Measurements from ENCODE around the gene CUL5.

CUL5 gene

GRCh38 chr11:108012139-108012725, 3.5 kb downstream of the CUL5 start:
- Histone ChIP-seq H3K9me2 (replicated peaks; ENCODE audit: control insufficient read depth, low read length) (no peaks in the 10 kb centered on the region), H3K4me3 (ENCODE audit: low read length) (no peak overlapping the region), H3F3A (ENCODE audit: control insufficient read depth, insufficient read depth) (no peaks in the 10 kb centered on the region), H3K9me3 (ENCODE audit: control insufficient read depth, insufficient read depth, low read length) (no peaks in the 10 kb centered on the region), H3K4me2 (ENCODE audit: low read length) (peak overlapping the region; percentile 5; the same call in 1 of the 2 replicates), H3K79me2 (ENCODE audit: control insufficient read depth, low read length) (peaks cover 87% of the 10 kb centered on the region), H4K20me1 (ENCODE audit: control insufficient read depth, insufficient read depth, low read depth, low read length) (peaks cover 27% of the 10 kb centered on the region), H3K36me3 (ENCODE audit: control insufficient read depth, low read length) (peaks cover 33% of the 10 kb centered on the region), H3K27ac (ENCODE audit: low read depth, low read length) (no peak overlapping the region), H3K4me1 (ENCODE audit: control insufficient read depth, low read length) (peaks cover 26% of the 10 kb centered on the region), H3K27me3 (ENCODE audit: control insufficient read depth, low read length) (no peaks in the 10 kb centered on the region)
- no peak for TF ChIP-seq CTCF (IDR thresholded peaks at IDR 0.05; ENCODE audit: low read depth, low read length, poor library complexity, severe bottlenecking)
- TF ChIP-seq EZH2phosphoT487 (IDR thresholded peaks at IDR 0.05; ENCODE audit: borderline replicate concordance, low read length): no peak

GRCh38 chr11:108016647-108017046, 7.9 kb downstream of the CUL5 start:
- H3K9me2 ChIP-seq (replicated peaks; ENCODE audit: control insufficient read depth, low read length): no peaks in the 10 kb centered on the region
- no peak overlapping the region for H3K27ac ChIP-seq (ENCODE audit: low read depth, low read length)
- H3K36me3 ChIP-seq (ENCODE audit: control insufficient read depth, low read length): peaks cover 29% of the 10 kb centered on the region
- H3F3A ChIP-seq (ENCODE audit: control insufficient read depth, insufficient read depth): no peaks in the 10 kb centered on the region
- no peak overlapping the region for H3K4me2 ChIP-seq (ENCODE audit: low read length)
- H3K27me3 ChIP-seq (ENCODE audit: control insufficient read depth, low read length): no peaks in the 10 kb centered on the region
- H3K4me1 ChIP-seq (ENCODE audit: control insufficient read depth, low read length): peaks cover 6% of the 10 kb centered on the region
- TF ChIP-seq CTCF (IDR thresholded peaks at IDR 0.05; ENCODE audit: low read depth, low read length, poor library complexity, severe bottlenecking): no peak
- peaks cover 25% of the 10 kb centered on the region for H4K20me1 ChIP-seq (ENCODE audit: control insufficient read depth, insufficient read depth, low read depth, low read length)
- H3K79me2 ChIP-seq (ENCODE audit: control insufficient read depth, low read length): peaks cover 99% of the 10 kb centered on the region
- no peaks in the 10 kb centered on the region for H3K9me3 ChIP-seq (ENCODE audit: control insufficient read depth, insufficient read depth, low read length)
- H3K4me3 ChIP-seq (ENCODE audit: low read length): no peak overlapping the region

- no peaks in the 10 kb centered on the region for H3K9me3 ChIP-seq (ENCODE audit: control insufficient read depth, insufficient read depth, low read length)
- H3K27ac ChIP-seq (ENCODE audit: low read depth, low read length): no peak overlapping the region
- no peak overlapping the region for H3K4me3 ChIP-seq (ENCODE audit: low read length)
- H3K9me2 ChIP-seq (replicated peaks; ENCODE audit: control insufficient read depth, low read length): no peaks in the 10 kb centered on the region
- no peak for TF ChIP-seq CTCF (IDR thresholded peaks at IDR 0.05; ENCODE audit: low read depth, low read length, poor library complexity, severe bottlenecking)
- TF ChIP-seq EZH2phosphoT487 (IDR thresholded peaks at IDR 0.05; ENCODE audit: borderline replicate concordance, low read length): no peak
- peaks cover 21% of the 10 kb centered on the region for H4K20me1 ChIP-seq (ENCODE audit: control insufficient read depth, insufficient read depth, low read depth, low read length)
- peaks cover 16% of the 10 kb centered on the region for H3K36me3 ChIP-seq (ENCODE audit: control insufficient read depth, low read length)
- H3K27me3 ChIP-seq (ENCODE audit: control insufficient read depth, low read length): no peaks in the 10 kb centered on the region
- no peaks in the 10 kb centered on the region for H3F3A ChIP-seq (ENCODE audit: control insufficient read depth, insufficient read depth)
- no peaks in the 10 kb centered on the region for H3K4me1 ChIP-seq (ENCODE audit: control insufficient read depth, low read length)
- no peak overlapping the region for H3K4me2 ChIP-seq (ENCODE audit: low read length)
- H3K79me2 ChIP-seq (ENCODE audit: control insufficient read depth, low read length): peaks cover 99% of the 10 kb centered on the region
These were observed 10.0 kb downstream of the CUL5 start for GRCh38 chr11:108018708-108019107.

Measured in DOHH2 (cell line).